WTC11 (cell line): ENCODE data around the gene RAB6C.
"Not testable (repeated sequence)": the region's sequence is repeated elsewhere in the genome, so short reads cannot be mapped to it uniquely, and the experiment has no call there.

Source experiments
- ATF2 ChIP-seq: sonication (generic); formaldehyde crosslinking; IDR thresholded peaks from 2 replicates; pipeline ENCODE4 v1.8.1; 2022; ENCODE audit warnings: low read depth, missing genetic modification reagents, borderline replicate concordance
- USF2 ChIP-seq: sonication (generic); formaldehyde crosslinking; IDR thresholded peaks from 2 replicates; pipeline ENCODE4 v1.8.1; 2023; ENCODE audit warnings: mild to moderate bottlenecking, missing genetic modification reagents, moderate library complexity
- TF ChIP-seq, protein P1 (sequence below): fragments of 200-600 bp; IDR thresholded peaks from 2 replicates; pipeline ENCODE4 v1.8.0; 2022; ENCODE audit warnings: antibody characterized with exemption
- TF ChIP-seq, protein P2 (sequence below): sonication (generic); formaldehyde crosslinking; IDR thresholded peaks from 2 replicates; pipeline ENCODE4 v1.8.0; 2022; ENCODE audit warnings: mild to moderate bottlenecking, missing genetic modification reagents
- TF ChIP-seq, protein P3 (sequence below): sonication (generic); formaldehyde crosslinking; IDR thresholded peaks from 2 replicates; pipeline ENCODE4 v1.8.0; 2022; ENCODE audit warnings: mild to moderate bottlenecking, missing genetic modification reagents

DNA sequence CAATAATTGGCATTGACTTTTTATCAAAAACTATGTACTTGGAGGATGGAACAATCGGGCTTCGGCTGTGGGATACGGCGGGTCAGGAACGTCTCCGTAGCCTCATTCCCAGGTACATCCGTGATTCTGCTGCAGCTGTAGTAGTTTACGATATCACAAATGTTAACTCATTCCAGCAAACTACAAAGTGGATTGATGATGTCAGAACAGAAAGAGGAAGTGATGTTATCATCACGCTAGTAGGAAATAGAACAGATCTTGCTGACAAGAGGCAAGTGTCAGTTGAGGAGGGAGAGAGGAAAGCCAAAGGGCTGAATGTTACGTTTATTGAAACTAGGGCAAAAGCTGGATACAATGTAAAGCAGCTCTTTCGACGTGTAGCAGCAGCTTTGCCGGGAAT is 780 bp downstream of the RAB6C start:
- not testable (repeated sequence) for TF ChIP-seq USF2 (CRISPR knock-in tag); ATF2
- TF ChIP-seq, protein P1, sequence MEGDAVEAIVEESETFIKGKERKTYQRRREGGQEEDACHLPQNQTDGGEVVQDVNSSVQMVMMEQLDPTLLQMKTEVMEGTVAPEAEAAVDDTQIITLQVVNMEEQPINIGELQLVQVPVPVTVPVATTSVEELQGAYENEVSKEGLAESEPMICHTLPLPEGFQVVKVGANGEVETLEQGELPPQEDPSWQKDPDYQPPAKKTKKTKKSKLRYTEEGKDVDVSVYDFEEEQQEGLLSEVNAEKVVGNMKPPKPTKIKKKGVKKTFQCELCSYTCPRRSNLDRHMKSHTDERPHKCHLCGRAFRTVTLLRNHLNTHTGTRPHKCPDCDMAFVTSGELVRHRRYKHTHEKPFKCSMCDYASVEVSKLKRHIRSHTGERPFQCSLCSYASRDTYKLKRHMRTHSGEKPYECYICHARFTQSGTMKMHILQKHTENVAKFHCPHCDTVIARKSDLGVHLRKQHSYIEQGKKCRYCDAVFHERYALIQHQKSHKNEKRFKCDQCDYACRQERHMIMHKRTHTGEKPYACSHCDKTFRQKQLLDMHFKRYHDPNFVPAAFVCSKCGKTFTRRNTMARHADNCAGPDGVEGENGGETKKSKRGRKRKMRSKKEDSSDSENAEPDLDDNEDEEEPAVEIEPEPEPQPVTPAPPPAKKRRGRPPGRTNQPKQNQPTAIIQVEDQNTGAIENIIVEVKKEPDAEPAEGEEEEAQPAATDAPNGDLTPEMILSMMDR = not testable (repeated sequence)
- TF ChIP-seq, protein P2, sequence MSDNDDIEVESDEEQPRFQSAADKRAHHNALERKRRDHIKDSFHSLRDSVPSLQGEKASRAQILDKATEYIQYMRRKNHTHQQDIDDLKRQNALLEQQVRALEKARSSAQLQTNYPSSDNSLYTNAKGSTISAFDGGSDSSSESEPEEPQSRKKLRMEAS = not testable (repeated sequence)
- TF ChIP-seq, protein P3, sequence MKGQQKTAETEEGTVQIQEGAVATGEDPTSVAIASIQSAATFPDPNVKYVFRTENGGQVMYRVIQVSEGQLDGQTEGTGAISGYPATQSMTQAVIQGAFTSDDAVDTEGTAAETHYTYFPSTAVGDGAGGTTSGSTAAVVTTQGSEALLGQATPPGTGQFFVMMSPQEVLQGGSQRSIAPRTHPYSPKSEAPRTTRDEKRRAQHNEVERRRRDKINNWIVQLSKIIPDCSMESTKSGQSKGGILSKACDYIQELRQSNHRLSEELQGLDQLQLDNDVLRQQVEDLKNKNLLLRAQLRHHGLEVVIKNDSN (CRISPR knock-in tag) = not testable (repeated sequence)
